ENCODE data around the gene GRM8.

The GRM8 gene

DNA sequence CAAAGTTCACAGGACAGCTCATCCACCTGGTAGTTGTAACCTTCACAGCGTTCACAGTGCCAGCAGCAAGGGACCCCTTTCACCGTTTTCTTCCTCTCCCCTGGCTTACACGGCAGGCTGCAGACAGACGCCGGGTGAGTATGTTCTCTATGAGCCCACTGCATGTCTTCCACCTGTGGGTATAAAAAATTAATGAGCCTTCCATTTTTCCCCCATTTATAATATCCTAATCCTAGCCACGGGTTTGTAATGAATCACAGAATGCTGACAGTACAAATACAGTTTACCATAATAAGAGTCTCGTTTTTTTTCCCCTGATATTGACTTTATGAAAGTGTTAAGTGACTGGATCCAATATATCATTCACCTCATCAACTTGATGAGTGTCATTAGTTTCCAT is 719.0 kb downstream of the GRM8 start:
- DNase-seq (ENCODE audit: low read depth), result no peak
- in situ Hi-C loops (cut with HindIII; ENCODE audit: low sequenced_read_pairs), result no loop called here
- no peak overlapping the region for H3K4me3 ChIP-seq (ENCODE audit: low read depth, low read length)
- TF ChIP-seq, protein P1, sequence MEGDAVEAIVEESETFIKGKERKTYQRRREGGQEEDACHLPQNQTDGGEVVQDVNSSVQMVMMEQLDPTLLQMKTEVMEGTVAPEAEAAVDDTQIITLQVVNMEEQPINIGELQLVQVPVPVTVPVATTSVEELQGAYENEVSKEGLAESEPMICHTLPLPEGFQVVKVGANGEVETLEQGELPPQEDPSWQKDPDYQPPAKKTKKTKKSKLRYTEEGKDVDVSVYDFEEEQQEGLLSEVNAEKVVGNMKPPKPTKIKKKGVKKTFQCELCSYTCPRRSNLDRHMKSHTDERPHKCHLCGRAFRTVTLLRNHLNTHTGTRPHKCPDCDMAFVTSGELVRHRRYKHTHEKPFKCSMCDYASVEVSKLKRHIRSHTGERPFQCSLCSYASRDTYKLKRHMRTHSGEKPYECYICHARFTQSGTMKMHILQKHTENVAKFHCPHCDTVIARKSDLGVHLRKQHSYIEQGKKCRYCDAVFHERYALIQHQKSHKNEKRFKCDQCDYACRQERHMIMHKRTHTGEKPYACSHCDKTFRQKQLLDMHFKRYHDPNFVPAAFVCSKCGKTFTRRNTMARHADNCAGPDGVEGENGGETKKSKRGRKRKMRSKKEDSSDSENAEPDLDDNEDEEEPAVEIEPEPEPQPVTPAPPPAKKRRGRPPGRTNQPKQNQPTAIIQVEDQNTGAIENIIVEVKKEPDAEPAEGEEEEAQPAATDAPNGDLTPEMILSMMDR (IDR thresholded peaks at IDR 0.05; ENCODE audit: low read depth, low read length, missing control alignments), result no peak

DNA sequence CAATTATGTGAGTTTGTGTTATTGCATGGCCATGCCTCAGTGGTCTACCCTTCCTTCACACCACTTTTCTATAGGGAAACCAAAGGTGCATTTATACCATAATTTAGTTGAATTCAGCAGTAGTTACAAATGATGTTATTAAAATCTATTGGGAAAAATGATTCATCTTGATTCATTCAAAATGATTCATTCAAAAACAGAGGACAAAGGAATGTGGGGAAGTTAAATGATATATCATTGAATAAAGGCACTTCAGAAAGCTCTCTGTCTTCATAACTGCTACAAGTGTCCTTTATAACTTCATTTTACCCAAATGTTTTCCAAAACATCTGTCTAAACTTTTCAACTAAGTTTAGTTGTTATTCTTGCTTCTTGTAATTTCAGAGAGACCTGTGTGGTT is 722.9 kb downstream of the GRM8 start:
- no peak overlapping the region for H3K4me3 ChIP-seq (ENCODE audit: low read depth, low read length)
- no peak for DNase-seq (ENCODE audit: low read depth)
- in situ Hi-C loops (cut with HindIII; ENCODE audit: low sequenced_read_pairs), result no loop called here
- TF ChIP-seq, protein P1 (IDR thresholded peaks at IDR 0.05; ENCODE audit: low read depth, low read length, missing control alignments), result no peak

DNA sequence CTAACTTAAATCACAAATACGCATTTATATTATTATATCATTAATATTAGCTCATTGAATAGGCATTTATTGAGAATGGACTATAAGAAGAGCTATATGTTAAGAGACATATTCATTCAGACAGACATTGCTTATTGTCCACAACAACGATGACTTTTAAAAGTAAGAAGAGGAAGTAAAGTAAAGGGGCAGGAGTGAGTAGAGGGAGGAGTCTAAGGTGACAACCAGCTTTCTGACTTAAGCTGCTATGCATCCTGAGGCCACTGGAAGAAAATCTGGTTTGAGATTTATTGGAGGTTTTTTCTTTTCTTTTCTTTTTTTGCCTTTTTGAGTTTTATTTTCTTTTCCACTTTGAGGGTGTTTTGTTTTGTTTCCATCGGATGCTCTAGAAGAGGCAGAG is 723.5 kb downstream of the GRM8 start:
- TF ChIP-seq, protein P1 (IDR thresholded peaks at IDR 0.05; ENCODE audit: low read depth, low read length, missing control alignments), result no peak
- H3K4me3 ChIP-seq (ENCODE audit: low read depth, low read length), result no peak overlapping the region
- no peak for DNase-seq (ENCODE audit: low read depth)
- in situ Hi-C loops (cut with HindIII; ENCODE audit: low sequenced_read_pairs), result no loop called here

DNA sequence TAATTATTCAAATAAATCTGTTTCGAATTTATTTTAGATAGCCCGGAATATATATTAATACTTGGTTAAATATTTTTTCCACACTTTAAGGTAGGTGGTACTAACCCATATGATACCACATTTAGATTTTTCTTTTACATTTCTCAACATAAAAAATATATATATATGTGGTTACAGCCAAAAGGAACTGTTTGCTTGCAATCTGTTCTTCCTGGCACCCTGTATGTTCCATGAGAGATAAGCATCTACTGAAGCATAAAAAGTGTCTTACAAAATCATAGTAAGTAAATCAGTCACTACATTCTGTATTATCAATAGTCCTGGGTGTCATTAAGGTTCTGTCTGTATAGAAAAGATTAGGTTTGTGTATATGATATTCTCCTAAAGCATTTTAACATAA is 726.8 kb downstream of the GRM8 start:
- H3K4me3 ChIP-seq (ENCODE audit: low read depth, low read length), result no peak overlapping the region
- TF ChIP-seq, protein P1 (IDR thresholded peaks at IDR 0.05; ENCODE audit: low read depth, low read length, missing control alignments), result no peak
- in situ Hi-C loops (cut with HindIII; ENCODE audit: low sequenced_read_pairs), result no loop called here
- DNase-seq (ENCODE audit: low read depth), result no peak

DNA sequence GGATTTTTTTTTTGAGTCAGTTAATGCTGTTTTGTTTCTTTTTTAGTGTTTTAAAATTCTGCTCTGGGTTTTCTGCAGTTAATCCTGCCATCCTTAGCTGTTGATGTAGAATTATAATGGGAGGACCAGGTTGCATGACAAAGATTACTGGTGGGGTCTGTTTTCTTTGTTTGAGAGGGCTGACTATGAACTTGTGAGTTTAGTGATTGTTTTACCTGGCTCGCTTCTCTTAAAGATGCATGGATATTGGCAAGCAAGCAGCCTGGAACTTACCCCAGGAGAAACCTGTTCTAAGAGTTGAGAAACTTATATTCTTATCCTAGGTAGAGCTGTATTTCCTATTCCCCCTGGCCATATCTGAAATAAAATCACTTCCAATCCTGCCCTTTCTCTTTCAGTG is 727.8 kb downstream of the GRM8 start:
- in situ Hi-C loops (cut with HindIII; ENCODE audit: low sequenced_read_pairs), result no loop called here
- TF ChIP-seq, protein P1 (IDR thresholded peaks at IDR 0.05; ENCODE audit: low read depth, low read length, missing control alignments), result no peak
- no peak overlapping the region for H3K4me3 ChIP-seq (ENCODE audit: low read depth, low read length)
- DNase-seq (ENCODE audit: low read depth), result no peak

DNA sequence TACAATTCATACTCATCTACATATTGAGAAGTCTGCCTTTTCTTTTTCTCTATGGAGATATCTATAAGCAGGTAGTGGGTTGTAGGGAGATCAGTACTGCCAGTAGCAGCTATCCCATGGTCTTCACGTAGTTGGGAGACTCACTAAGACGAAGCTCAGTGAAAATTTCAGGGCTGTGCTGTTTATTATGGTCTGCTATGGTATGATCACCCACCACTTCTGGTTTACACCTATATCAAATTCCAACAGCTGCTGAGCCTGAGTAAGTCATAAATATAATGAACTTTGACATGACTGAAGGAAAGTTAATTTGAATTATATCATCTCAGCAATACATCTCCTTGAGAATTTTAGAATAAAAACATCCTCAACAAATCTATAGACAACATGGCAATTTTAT is 741.7 kb downstream of the GRM8 start:
- no peak overlapping the region for H3K4me3 ChIP-seq (ENCODE audit: low read depth, low read length)
- TF ChIP-seq, protein P1 (IDR thresholded peaks at IDR 0.05; ENCODE audit: low read depth, low read length, missing control alignments), result no peak

DNA sequence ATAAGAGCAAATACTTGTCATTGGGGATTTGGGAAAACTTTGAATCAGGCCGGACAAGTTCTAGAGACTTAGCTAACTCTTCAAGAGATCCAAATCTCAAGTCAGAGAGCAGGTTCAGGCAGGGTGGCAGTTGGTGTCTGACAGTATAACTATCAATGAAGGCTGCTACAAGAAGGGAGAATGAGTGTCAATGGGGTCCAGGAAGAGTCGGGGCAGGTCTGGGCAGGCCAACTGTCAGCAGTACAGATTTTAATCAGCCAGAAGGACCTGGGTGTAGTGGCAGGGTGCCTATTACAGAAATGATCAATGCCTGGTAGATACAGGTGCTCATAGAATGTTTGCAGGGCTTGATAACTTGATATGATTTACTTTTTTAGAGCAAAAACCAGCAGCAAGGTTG is 751.1 kb downstream of the GRM8 start:
- no peak for DNase-seq (ENCODE audit: low read depth)
- no peak overlapping the region for H3K4me3 ChIP-seq (ENCODE audit: low read depth, low read length)
- TF ChIP-seq, protein P1 (IDR thresholded peaks at IDR 0.05; ENCODE audit: low read depth, low read length, missing control alignments), result no peak
- in situ Hi-C loops (cut with HindIII; ENCODE audit: low sequenced_read_pairs), result no loop called here

More for the DNA sequence above, 741.7 kb downstream of the GRM8 start:
- DNase-seq (ENCODE audit: low read depth), result no peak
- in situ Hi-C loops (cut with HindIII; ENCODE audit: low sequenced_read_pairs), result no loop called here

All from astrocyte of the cerebellum (primary cell).